HCT116 (cell line): ENCODE data around the gene C1QTNF3. TPM values are rescaled to one million over a fixed set of nuclear protein-coding genes. Genes with fewer than 3 reads are reported as not detected.

ENCODE experiments used
- ATAC-seq: fragments of 200-7000 bp; cut with Tn5 transposase; 2 replicates; pipeline ENCODE4 v1.9.1; 2020; ENCODE audit warnings: mild to moderate bottlenecking, moderate library complexity
- BruUV-seq: library from RNA; stranded (reverse); fragments of 400-500 nt; replicated peaks from 2 replicates; lab custom pipeline; 2021; lab: Mats Ljungman, UMichigan
- CTCF ChIA-PET: fragments of 300-600 bp; sonication (Branson Sonifier 250); formaldehyde crosslinking; loops from one replicate; lab custom pipeline; 2021; ENCODE audit warnings: antibody characterized with exemption; lab: Charles Lee
- POLR2A ChIA-PET: fragments of 300-600, 350-600 bp; sonication (Branson Sonifier 250); formaldehyde crosslinking; loops from one replicate; lab custom pipeline; 2021; ENCODE audit warnings: antibody characterized with exemption; lab: Charles Lee
- RAD21 ChIA-PET, 2 experiments: fragments of 300-600 bp; sonication (Branson Sonifier 250); formaldehyde crosslinking; loops; one replicate each; lab custom pipeline; 2023; ENCODE audit warnings: low total read pairs in 2 of 2; ENCODE audit not compliant: uncharacterized antibody in 2 of 2, unreplicated experiment in 2 of 2, low non-redundant PET in 1 of 2; lab: Charles Lee
- DNase-seq: peaks from one replicate; pipeline ENCODE4 v3.0.0-alpha.2; 2010; ENCODE audit warnings: low read depth, low spot score
- H2AFZ ChIP-seq: fragments of 200-600 bp; shearing (Covaris generic), sonication (generic); 2 replicates; pipeline ENCODE4 v1.6.1; 2017; ENCODE audit warnings: low read depth, mixed run types, mixed read lengths, antibody characterized with exemption, low read length; ENCODE audit not compliant: poor library complexity, severe bottlenecking
- H3K27ac ChIP-seq: 2 replicates; pipeline ENCODE4 v1.5.1; 2012; ENCODE audit warnings: low read depth, low read length
- H3K27me3 ChIP-seq: fragments of 200-600 bp; sonication (generic); 2 replicates; pipeline ENCODE4 v1.6.1; 2016; ENCODE audit warnings: mixed run types, low read length, mixed read lengths; ENCODE audit not compliant: insufficient read depth
- H3K36me3 ChIP-seq, 2 experiments: fragments of 200-500 bp in 1 of 2; fragments of 200-600 bp in 1 of 2; sonication (Bioruptor generic) in 1 of 2; sonication (generic) in 1 of 2; 2 replicates each; pipeline versions ENCODE4 v1.5.1 to v1.6.1; 2014 to 2016; ENCODE audit warnings: low read length in 2 of 2, inconsistent platforms in 1 of 2, mixed read lengths in 1 of 2, mixed run types in 1 of 2; ENCODE audit not compliant: insufficient read depth in 2 of 2, control insufficient read depth in 1 of 2
- H3K4me1 ChIP-seq, 2 experiments: fragments of 200-600 bp in 1 of 2; sonication (generic) in 1 of 2; 2 replicates each; pipeline versions ENCODE4 v1.5.1 to v1.6.1; 2012 to 2017; ENCODE audit warnings: low read length in 2 of 2, inconsistent platforms in 1 of 2, mild to moderate bottlenecking in 1 of 2, mixed read lengths in 1 of 2, mixed run types in 1 of 2, moderate library complexity in 1 of 2; ENCODE audit not compliant: insufficient read depth in 2 of 2, control insufficient read depth in 1 of 2
- H3K4me2 ChIP-seq: fragments of 200-600 bp; sonication (generic); 2 replicates; pipeline ENCODE4 v1.6.1; 2017; ENCODE audit warnings: mixed run types, low read length, mixed read lengths
- H3K4me3 ChIP-seq, 2 experiments: fragments of 200-600 bp in 1 of 2; sonication (generic) in 1 of 2; replicated peaks in 1 of 2; 2 replicates each; pipeline ENCODE4 v1.5.1; 2011 to 2016; ENCODE audit warnings: low read length in 2 of 2, control low read depth in 1 of 2, low read depth in 1 of 2, mild to moderate bottlenecking in 1 of 2, mixed read lengths in 1 of 2, mixed run types in 1 of 2
- H3K79me2 ChIP-seq: fragments of 200-600 bp; sonication (generic); 2 replicates; pipeline ENCODE4 v1.6.1; 2017; ENCODE audit warnings: mild to moderate bottlenecking, mixed run types, low read length, moderate library complexity, mixed read lengths; ENCODE audit not compliant: insufficient read depth
- H3K9ac ChIP-seq: fragments of 200-600 bp; sonication (generic); 2 replicates; pipeline ENCODE4 v1.6.1; 2016; ENCODE audit warnings: low read length, mixed read lengths
- H3K9me2 ChIP-seq: fragments of 200-600 bp; sonication (generic), shearing (Covaris generic); 2 replicates; pipeline ENCODE4 v1.6.1; 2017; ENCODE audit warnings: mixed run types, mild to moderate bottlenecking, moderate library complexity; ENCODE audit not compliant: insufficient read depth
- H3K9me3 ChIP-seq, 2 experiments: fragments of 200-500 bp in 1 of 2; fragments of 200-600 bp in 1 of 2; sonication (Bioruptor generic) in 1 of 2; sonication (generic) in 1 of 2; 2 replicates each; pipeline ENCODE4 v1.6.1; 2014 to 2017; ENCODE audit warnings: low read length in 2 of 2, mixed read lengths in 2 of 2, inconsistent platforms in 1 of 2, low read depth in 1 of 2, mild to moderate bottlenecking in 1 of 2, mixed run types in 1 of 2, moderate library complexity in 1 of 2; ENCODE audit not compliant: control insufficient read depth in 1 of 2, insufficient read depth in 1 of 2
- H4K20me1 ChIP-seq: fragments of 200-600 bp; sonication (generic), shearing (Covaris generic); 2 replicates; pipeline ENCODE4 v1.6.1; 2017; ENCODE audit warnings: mixed run types, mild to moderate bottlenecking, moderate library complexity; ENCODE audit not compliant: insufficient read depth
- EZH2 ChIP-seq: fragments of 200-600 bp; sonication (generic); IDR thresholded peaks from 2 replicates; pipeline ENCODE4 v1.6.1; 2017; ENCODE audit warnings: antibody characterized with exemption, mixed run types
- FOSL1 ChIP-seq: IDR thresholded peaks from 2 replicates; pipeline ENCODE4 v1.6.1; 2012; ENCODE audit warnings: low read depth
- POLR2AphosphoS5 ChIP-seq: IDR thresholded peaks from 2 replicates; pipeline ENCODE4 v1.6.1; 2011; ENCODE audit warnings: mild to moderate bottlenecking, low read depth, low read length, moderate library complexity
- SIN3A ChIP-seq: IDR thresholded peaks from 2 replicates; pipeline ENCODE4 v1.6.1; 2012; ENCODE audit warnings: low read depth
- SP1 ChIP-seq: IDR thresholded peaks from 2 replicates; pipeline ENCODE4 v1.6.1; 2012; ENCODE audit warnings: low read depth
- SRF ChIP-seq: IDR thresholded peaks from 2 replicates; pipeline ENCODE4 v1.6.1; 2012; ENCODE audit warnings: low read depth
- TCF7L2 ChIP-seq: IDR thresholded peaks from 2 replicates; pipeline ENCODE4 v1.7.0; 2011; ENCODE audit warnings: borderline replicate concordance, inconsistent platforms; ENCODE audit not compliant: insufficient read depth, insufficient read length; ENCODE audit errors: extremely low read depth
- YY1 ChIP-seq: IDR thresholded peaks from 2 replicates; pipeline ENCODE4 v1.6.1; 2011; ENCODE audit warnings: low read length, low read depth, moderate library complexity, mild to moderate bottlenecking; ENCODE audit not compliant: insufficient replicate concordance; ENCODE audit errors: extremely low read depth
- ZNF274 ChIP-seq: fragments of 200-500 bp; sonication (Bioruptor generic); IDR thresholded peaks from 2 replicates; pipeline ENCODE4 v1.6.1; 2014; ENCODE audit warnings: mild to moderate bottlenecking, low read depth, low read length, inconsistent platforms
- intact Hi-C: fragments of 100-400 bp; cut with micrococcal nuclease; formaldehyde crosslinking; loops from 2 replicates; pipeline ENCODE4 v1.10.0; 2022
- total RNA-seq: library from RNA; stranded (reverse); gene quantifications from one replicate; pipeline ENCODE4 v1.2.1, GENCODE V29; 2021; ENCODE audit not compliant: unreplicated experiment
- TF ChIP-seq, protein P1 (sequence below): IDR thresholded peaks from 2 replicates; pipeline ENCODE4 v1.6.1; 2012
- TF ChIP-seq, protein P2 (sequence below), 3 experiments: fragments of 200-600 bp in 1 of 3; sonication (generic) in 1 of 3; IDR thresholded peaks in 2 of 3; conservative IDR thresholded peaks in 1 of 3; 2 replicates each; pipeline ENCODE4 v1.5.1; 2012 to 2017; ENCODE audit warnings: low read depth in 2 of 3, low read length in 2 of 3, antibody characterized with exemption in 1 of 3, borderline replicate concordance in 1 of 3, control low read depth in 1 of 3, mild to moderate bottlenecking in 1 of 3, mixed read lengths in 1 of 3, mixed run types in 1 of 3, moderate library complexity in 1 of 3; ENCODE audit not compliant: insufficient read depth in 1 of 3
- TF ChIP-seq, protein P3 (sequence below): IDR thresholded peaks from 2 replicates; pipeline ENCODE4 v1.6.1; 2011; ENCODE audit warnings: mild to moderate bottlenecking, low read length, moderate library complexity; ENCODE audit not compliant: insufficient replicate concordance; ENCODE audit errors: extremely low read depth

Gene C1QTNF3
- total RNA-seq, 1 experiment from 2014 or later = 2.6 TPM

DNA sequence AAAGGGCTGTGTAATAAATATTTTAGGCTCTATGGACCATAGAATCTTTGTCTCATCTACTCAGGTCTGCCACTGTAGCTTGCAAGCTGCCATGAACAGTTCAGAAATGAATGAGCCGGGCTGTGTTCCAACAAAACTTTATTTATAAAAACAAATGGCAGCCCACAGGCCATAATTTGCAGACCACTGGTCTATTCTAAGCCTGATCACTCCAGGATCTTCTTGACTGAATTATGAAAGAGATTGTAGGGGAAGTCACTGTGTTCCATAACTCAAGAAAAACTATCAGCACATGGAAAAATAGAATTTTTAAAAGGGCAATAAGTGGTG lies 11.4 kb upstream of the C1QTNF3 start (continued):
- TF ChIP-seq, protein P1, sequence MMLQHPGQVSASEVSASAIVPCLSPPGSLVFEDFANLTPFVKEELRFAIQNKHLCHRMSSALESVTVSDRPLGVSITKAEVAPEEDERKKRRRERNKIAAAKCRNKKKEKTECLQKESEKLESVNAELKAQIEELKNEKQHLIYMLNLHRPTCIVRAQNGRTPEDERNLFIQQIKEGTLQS = no peak
- TF ChIP-seq ZNF274 (no peak), POLR2AphosphoS5 (no peak)

DNA sequence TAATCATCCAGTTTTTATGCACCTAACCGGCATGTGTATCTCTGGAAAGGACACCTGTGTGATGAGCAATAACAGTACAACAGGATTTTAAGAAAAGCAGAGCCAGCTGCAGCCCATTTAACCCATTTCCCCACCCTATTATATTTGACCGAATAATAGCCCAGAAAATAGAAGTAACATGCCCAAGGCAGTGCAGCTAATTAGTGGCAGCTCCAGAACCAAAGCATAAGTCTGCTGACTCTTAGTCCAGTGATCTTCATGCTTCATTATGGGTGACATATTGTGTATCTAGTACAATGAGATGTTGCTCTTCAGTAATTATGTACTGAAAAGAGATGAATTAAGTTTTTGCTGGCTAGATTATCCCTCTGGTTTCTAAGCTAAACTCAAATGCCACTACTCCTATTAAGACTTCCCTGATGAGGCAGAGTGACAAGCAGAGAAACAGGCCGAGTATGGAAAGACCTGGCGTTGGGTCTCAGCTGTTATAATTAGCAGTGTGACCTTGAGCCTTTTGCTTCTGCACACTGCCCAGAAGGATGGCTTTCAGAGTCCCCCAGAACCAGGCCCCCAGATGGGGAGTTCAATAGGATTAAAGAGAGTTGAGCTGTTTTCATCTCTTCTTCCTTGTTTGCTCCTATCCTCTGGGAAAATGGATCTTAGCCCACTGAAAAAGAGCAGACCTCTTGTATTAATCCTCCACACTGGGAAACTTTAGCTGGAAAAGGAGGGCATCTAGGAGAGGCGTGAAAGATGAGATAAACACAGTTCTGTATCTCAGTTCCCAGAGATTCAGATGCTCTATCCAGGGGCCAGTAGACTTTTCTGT lies 10.8 kb upstream of the C1QTNF3 start:
- BruUV-seq = no TSS peak
- POLR2A ChIA-PET = no interaction called here

DNA sequence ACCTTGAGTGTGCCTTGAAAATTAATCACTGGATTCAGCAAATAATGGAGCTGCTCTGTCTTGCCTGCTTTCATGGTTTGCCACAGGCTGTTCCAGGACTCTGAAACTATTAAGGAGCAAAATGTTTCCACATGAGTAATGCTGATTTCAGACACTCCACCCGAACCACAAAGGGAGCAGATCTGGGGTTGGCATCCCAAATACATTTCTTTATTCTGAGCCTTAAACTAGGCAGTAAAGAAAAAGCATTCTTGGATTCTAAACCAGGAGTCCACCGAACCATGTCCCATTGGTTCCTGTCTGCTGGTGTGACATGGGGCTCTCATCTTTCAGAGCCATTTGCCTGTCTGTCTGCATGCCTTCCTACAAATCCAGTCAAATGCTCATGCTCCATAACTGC lies 10.1 kb upstream of the C1QTNF3 start:
- intact Hi-C loops = no loop called here
- TF ChIP-seq EZH2 (no peak), SP1 (no peak), YY1 (no peak), SIN3A (no peak), ZNF274 (no peak), FOSL1 (no peak; the same call in 1 of the 2 replicates), SRF (no peak)
- TF ChIP-seq, protein P2, sequence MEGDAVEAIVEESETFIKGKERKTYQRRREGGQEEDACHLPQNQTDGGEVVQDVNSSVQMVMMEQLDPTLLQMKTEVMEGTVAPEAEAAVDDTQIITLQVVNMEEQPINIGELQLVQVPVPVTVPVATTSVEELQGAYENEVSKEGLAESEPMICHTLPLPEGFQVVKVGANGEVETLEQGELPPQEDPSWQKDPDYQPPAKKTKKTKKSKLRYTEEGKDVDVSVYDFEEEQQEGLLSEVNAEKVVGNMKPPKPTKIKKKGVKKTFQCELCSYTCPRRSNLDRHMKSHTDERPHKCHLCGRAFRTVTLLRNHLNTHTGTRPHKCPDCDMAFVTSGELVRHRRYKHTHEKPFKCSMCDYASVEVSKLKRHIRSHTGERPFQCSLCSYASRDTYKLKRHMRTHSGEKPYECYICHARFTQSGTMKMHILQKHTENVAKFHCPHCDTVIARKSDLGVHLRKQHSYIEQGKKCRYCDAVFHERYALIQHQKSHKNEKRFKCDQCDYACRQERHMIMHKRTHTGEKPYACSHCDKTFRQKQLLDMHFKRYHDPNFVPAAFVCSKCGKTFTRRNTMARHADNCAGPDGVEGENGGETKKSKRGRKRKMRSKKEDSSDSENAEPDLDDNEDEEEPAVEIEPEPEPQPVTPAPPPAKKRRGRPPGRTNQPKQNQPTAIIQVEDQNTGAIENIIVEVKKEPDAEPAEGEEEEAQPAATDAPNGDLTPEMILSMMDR (IDR thresholded peaks at IDR 0.05 in 2 of 3, conservative IDR thresholded peaks at IDR 0.05 in 1 of 3; ENCODE audit: borderline replicate concordance in 1 of 3, insufficient read depth in 1 of 3, low read depth in 2 of 3, low read length in 2 of 3) = no peak
- TF ChIP-seq, protein P1 = no peak
- TF ChIP-seq, protein P3, sequence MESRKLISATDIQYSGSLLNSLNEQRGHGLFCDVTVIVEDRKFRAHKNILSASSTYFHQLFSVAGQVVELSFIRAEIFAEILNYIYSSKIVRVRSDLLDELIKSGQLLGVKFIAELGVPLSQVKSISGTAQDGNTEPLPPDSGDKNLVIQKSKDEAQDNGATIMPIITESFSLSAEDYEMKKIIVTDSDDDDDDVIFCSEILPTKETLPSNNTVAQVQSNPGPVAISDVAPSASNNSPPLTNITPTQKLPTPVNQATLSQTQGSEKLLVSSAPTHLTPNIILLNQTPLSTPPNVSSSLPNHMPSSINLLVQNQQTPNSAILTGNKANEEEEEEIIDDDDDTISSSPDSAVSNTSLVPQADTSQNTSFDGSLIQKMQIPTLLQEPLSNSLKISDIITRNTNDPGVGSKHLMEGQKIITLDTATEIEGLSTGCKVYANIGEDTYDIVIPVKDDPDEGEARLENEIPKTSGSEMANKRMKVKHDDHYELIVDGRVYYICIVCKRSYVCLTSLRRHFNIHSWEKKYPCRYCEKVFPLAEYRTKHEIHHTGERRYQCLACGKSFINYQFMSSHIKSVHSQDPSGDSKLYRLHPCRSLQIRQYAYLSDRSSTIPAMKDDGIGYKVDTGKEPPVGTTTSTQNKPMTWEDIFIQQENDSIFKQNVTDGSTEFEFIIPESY = no peak

More for the DNA sequence above, 10.8 kb upstream of the C1QTNF3 start:
- Histone ChIP-seq H3K9me2 (no peaks in the 10 kb centered on the region), H3K36me3 (no peaks in the 10 kb centered on the region), H3K27ac (no peak overlapping the region), H2AFZ (no peak overlapping the region), H3K79me2 (no peaks in the 10 kb centered on the region), H3K4me1 (no peaks in the 10 kb centered on the region), H4K20me1 (no peaks in the 10 kb centered on the region), H3K9me3 (no peaks in the 10 kb centered on the region), H3K27me3 (no peaks in the 10 kb centered on the region), H3K4me2 (no peak overlapping the region), H3K9ac (no peak overlapping the region), H3K4me3 (no peak overlapping the region)
- TF ChIP-seq TCF7L2 = no peak
- no peak for ATAC-seq
- CTCF ChIA-PET = no interaction called here
- intact Hi-C loops = no loop called here
- RAD21 ChIA-PET = no interaction called here
- no peak for DNase-seq

More for the DNA sequence above, 10.1 kb upstream of the C1QTNF3 start:
- Histone ChIP-seq H3K27ac (no peak overlapping the region), H3K9me3 (no peaks in the 10 kb centered on the region), H3K9me2 (no peaks in the 10 kb centered on the region), H3K4me1 (no peaks in the 10 kb centered on the region), H4K20me1 (no peaks in the 10 kb centered on the region), H3K9ac (no peak overlapping the region), H3K4me2 (no peak overlapping the region), H3K27me3 (no peaks in the 10 kb centered on the region), H3K79me2 (no peaks in the 10 kb centered on the region), H3K36me3 (no peaks in the 10 kb centered on the region), H3K4me3 (no peak overlapping the region), H2AFZ (no peak overlapping the region)
- DNase-seq = no peak
- CTCF ChIA-PET = no interaction called here
- no peak for ATAC-seq
- RAD21 ChIA-PET = no interaction called here
- no TSS peak for BruUV-seq
- POLR2A ChIA-PET = no interaction called here
